H9 (cell line): Measurements from ENCODE around the gene ZNF638. TPM values are rescaled to one million over a fixed set of nuclear protein-coding genes. Genes with fewer than 3 reads are reported as not detected.
A peak's percentile ranks its signal among the peaks of the same experiment; 100 is the strongest.

Experiments used
- DNase-seq: peaks from one replicate; pipeline ENCODE4 v3.0.0-alpha.2; 2017
- H2AFZ ChIP-seq: one replicate; pipeline ENCODE4 v1.6.1; 2013; ENCODE audit warnings: mild to moderate bottlenecking, low read length, control low read depth, moderate library complexity
- H2AK5ac ChIP-seq: 2 replicates; pipeline ENCODE4 v1.6.1; 2013; ENCODE audit warnings: low read length, control low read depth, mixed read lengths; ENCODE audit not compliant: insufficient read length
- H2BK120ac ChIP-seq: one replicate; pipeline ENCODE4 v1.6.1; 2013; ENCODE audit warnings: low read depth, mild to moderate bottlenecking, low read length, control low read depth, inconsistent platforms; ENCODE audit not compliant: poor library complexity, severe bottlenecking
- H2BK12ac ChIP-seq: 2 replicates; pipeline ENCODE4 v1.6.1; 2013; ENCODE audit warnings: low read length, control low read depth, mixed read lengths, low read depth; ENCODE audit not compliant: insufficient read length
- H2BK15ac ChIP-seq: 2 replicates; pipeline ENCODE4 v1.6.1; 2013; ENCODE audit warnings: low read depth, low read length, control low read depth
- H2BK20ac ChIP-seq: one replicate; pipeline ENCODE4 v1.6.1; 2013; ENCODE audit warnings: low read depth, mild to moderate bottlenecking, low read length, control low read depth, inconsistent platforms; ENCODE audit not compliant: poor library complexity, severe bottlenecking
- H2BK5ac ChIP-seq: 2 replicates; pipeline ENCODE4 v1.6.1; 2013; ENCODE audit warnings: low read length, control low read depth, mixed read lengths; ENCODE audit not compliant: insufficient read length
- H3K14ac ChIP-seq: 2 replicates; pipeline ENCODE4 v1.6.1; 2013; ENCODE audit warnings: low read length, control low read depth; ENCODE audit not compliant: insufficient read depth
- H3K18ac ChIP-seq: 2 replicates; pipeline ENCODE4 v1.6.1; 2013; ENCODE audit warnings: low read depth, mild to moderate bottlenecking, mixed read lengths, low read length, control low read depth; ENCODE audit not compliant: insufficient read length
- H3K23ac ChIP-seq: 2 replicates; pipeline ENCODE4 v1.6.1; 2013; ENCODE audit warnings: low read length, control low read depth, mixed read lengths, low read depth; ENCODE audit not compliant: insufficient read length
- H3K23me2 ChIP-seq: 2 replicates; pipeline ENCODE4 v1.6.1; 2013; ENCODE audit warnings: low read depth, mild to moderate bottlenecking, mixed read lengths, low read length, control low read depth; ENCODE audit not compliant: insufficient read length, poor library complexity, severe bottlenecking
- H3K27ac ChIP-seq: 2 replicates; pipeline ENCODE4 v1.5.1; 2013; ENCODE audit warnings: low read length, control low read depth, mixed read lengths, low read depth; ENCODE audit not compliant: insufficient read length
- H3K27me3 ChIP-seq: 2 replicates; pipeline ENCODE4 v1.6.1; 2013; ENCODE audit warnings: low read length, control low read depth, inconsistent platforms; ENCODE audit not compliant: insufficient read depth
- H3K4ac ChIP-seq: 2 replicates; pipeline ENCODE4 v1.6.1; 2013; ENCODE audit warnings: low read depth, mild to moderate bottlenecking, control low read depth, inconsistent platforms, low read length, moderate library complexity
- H3K4me1 ChIP-seq: 2 replicates; pipeline ENCODE4 v1.6.1; 2013; ENCODE audit warnings: low read length, control low read depth, inconsistent platforms; ENCODE audit not compliant: insufficient read depth
- H3K4me2 ChIP-seq: 2 replicates; pipeline ENCODE4 v1.6.1; 2013; ENCODE audit warnings: low read length, control low read depth, mixed read lengths; ENCODE audit not compliant: insufficient read length, insufficient read depth
- H3K56ac ChIP-seq: 2 replicates; pipeline ENCODE4 v1.6.1; 2013; ENCODE audit warnings: low read depth, mild to moderate bottlenecking, mixed read lengths, low read length, control low read depth; ENCODE audit not compliant: insufficient read length
- H3K79me1 ChIP-seq: 2 replicates; pipeline ENCODE4 v1.6.1; 2013; ENCODE audit warnings: low read depth, mild to moderate bottlenecking, moderate library complexity, low read length, control low read depth, inconsistent platforms; ENCODE audit not compliant: insufficient read depth, poor library complexity, severe bottlenecking
- H3K79me2 ChIP-seq: 2 replicates; pipeline ENCODE4 v1.6.1; 2013; ENCODE audit warnings: low read length, control low read depth, inconsistent platforms; ENCODE audit not compliant: insufficient read depth
- H3K9ac ChIP-seq: 2 replicates; pipeline ENCODE4 v1.6.1; 2013; ENCODE audit warnings: low read length, control low read depth, mixed read lengths; ENCODE audit not compliant: insufficient read length; ENCODE audit errors: extremely low read depth
- H3K9me3 ChIP-seq: one replicate; pipeline ENCODE4 v1.6.1; 2013; ENCODE audit warnings: low read depth, low read length, inconsistent platforms; ENCODE audit not compliant: control insufficient read depth
- H3T11ph ChIP-seq: one replicate; pipeline ENCODE4 v1.6.1; 2013; ENCODE audit warnings: mild to moderate bottlenecking, low read length, control low read depth, inconsistent platforms
- H4K20me1 ChIP-seq: one replicate; pipeline ENCODE4 v1.6.1; 2013; ENCODE audit not compliant: control insufficient read depth, insufficient read length, insufficient read depth
- H4K5ac ChIP-seq: 2 replicates; pipeline ENCODE4 v1.6.1; 2013; ENCODE audit warnings: low read depth, mild to moderate bottlenecking, mixed read lengths, low read length, control low read depth; ENCODE audit not compliant: insufficient read length
- H4K8ac ChIP-seq: replicated peaks from 2 replicates; pipeline ENCODE4 v1.6.1; 2013; ENCODE audit warnings: low read length, control low read depth, mixed read lengths, low read depth; ENCODE audit not compliant: insufficient read length
- H4K91ac ChIP-seq: 2 replicates; pipeline ENCODE4 v1.6.1; 2013; ENCODE audit warnings: low read depth, mild to moderate bottlenecking, moderate library complexity, mixed read lengths, low read length, control low read depth; ENCODE audit not compliant: insufficient read length
- H3K27ac Mint-ChIP-seq, 3 experiments: 2 replicates in 2 of 3; 3 replicates in 1 of 3; pipeline ENCODE4 v1.8.0; 2020 to 2021; ENCODE audit warnings: mixed read lengths in 3 of 3, mild to moderate bottlenecking in 1 of 3, moderate library complexity in 1 of 3
- H3K27me3 Mint-ChIP-seq: 2 replicates; pipeline ENCODE4 v1.8.0; 2021; ENCODE audit warnings: low read depth, mild to moderate bottlenecking, moderate library complexity, mixed read lengths
- H3K36me3 Mint-ChIP-seq, 3 experiments: 2 replicates in 2 of 3; 3 replicates in 1 of 3; pipeline ENCODE4 v1.8.0; 2020 to 2021; ENCODE audit warnings: low read depth in 3 of 3, mixed read lengths in 3 of 3; ENCODE audit not compliant: insufficient read depth in 1 of 3
- H3K4me1 Mint-ChIP-seq, 2 experiments: 2 replicates each; pipeline ENCODE4 v1.8.0; 2020; ENCODE audit warnings: mixed read lengths in 2 of 2
- H3K4me3 Mint-ChIP-seq, 2 experiments: 2 replicates in 1 of 2; 3 replicates in 1 of 2; pipeline ENCODE4 v1.8.0; 2020 to 2021; ENCODE audit warnings: mild to moderate bottlenecking in 2 of 2, mixed read lengths in 2 of 2, moderate library complexity in 1 of 2
- H3K9me3 Mint-ChIP-seq, 2 experiments: 2 replicates in 1 of 2; 3 replicates in 1 of 2; pipeline ENCODE4 v1.8.0; 2020; ENCODE audit warnings: mild to moderate bottlenecking in 2 of 2, mixed read lengths in 2 of 2, moderate library complexity in 1 of 2
- CTCF ChIP-seq: fragments of 200-600 bp; sonication (generic); conservative IDR thresholded peaks from 3 replicates; pipeline ENCODE4 v1.8.0; 2021; ENCODE audit warnings: antibody characterized with exemption, mild to moderate bottlenecking
- WGBS: extraction: QIAGEN DNeasy Blood & Tissue Kit; methylation state at CpG from one replicate; pipeline ENCODE4 v1.1.7; 2013; ENCODE audit warnings: missing lambda C conversion rate, low lambda C conversion rate, mixed read lengths; ENCODE audit not compliant: insufficient read length; ENCODE audit errors: extremely low coverage; 5-methylcytosine and 5-hydroxymethylcytosine counted together
- total RNA-seq: library from RNA; stranded (reverse); gene quantifications from 2 replicates; pipeline ENCODE4 v1.2.1, GENCODE V29; 2021

ZNF638 gene
- total RNA-seq, 1 experiment from 2014 or later = 146 TPM

GRCh38 chr2:71467180-71467815 is 135.7 kb downstream of the ZNF638 start:
- no peak overlapping the region for H3K27ac ChIP-seq
- no peaks in the 10 kb centered on the region for H3K9me3 ChIP-seq
- no peak overlapping the region for H3K23ac ChIP-seq
- H3K27me3 ChIP-seq = peaks cover 52% of the 10 kb centered on the region
- no peak overlapping the region for H2BK20ac ChIP-seq
- H3K14ac ChIP-seq = no peak overlapping the region
- H3K23me2 ChIP-seq = peaks cover 14% of the 10 kb centered on the region
- Mint-ChIP-seq H3K36me3 (no peaks in the 10 kb centered on the region), H3K27me3 (peaks cover 39% of the 10 kb centered on the region), H3K9me3 (no peaks in the 10 kb centered on the region), H3K4me1 (peaks cover 7 to 11% of the 10 kb centered on the region in 2 experiments), H3K4me3 (peak overlapping the region; percentile 62 to 73), H3K27ac (no peak overlapping the region; a peak in 1 of 7 replicates)
- no peaks in the 10 kb centered on the region for H4K20me1 ChIP-seq
- no peak overlapping the region for H4K5ac ChIP-seq
- no peaks in the 10 kb centered on the region for H3K79me1 ChIP-seq
- H3K9ac ChIP-seq = no peak overlapping the region
- DNase-seq = no peak
- no peak overlapping the region for H3T11ph ChIP-seq
- no peak overlapping the region for H2AK5ac ChIP-seq
- no peaks in the 10 kb centered on the region for H3K79me2 ChIP-seq
- no peak overlapping the region for H4K91ac ChIP-seq
- no CpG with 5 or more reads among the region's 7 CpGs for WGBS
- no peak overlapping the region for H2AFZ ChIP-seq
- TF ChIP-seq CTCF = no peak
- H4K8ac ChIP-seq = no peak overlapping the region
- no peak overlapping the region for H2BK5ac ChIP-seq
- H3K18ac ChIP-seq = no peak overlapping the region
- peak overlapping the region; percentile 73 for H3K4me2 ChIP-seq
- H3K4me1 ChIP-seq = no peaks in the 10 kb centered on the region; the same call in 1 of the 2 replicates
- no peak overlapping the region for H3K4ac ChIP-seq
- no peak overlapping the region for H2BK12ac ChIP-seq
- no peak overlapping the region for H3K56ac ChIP-seq
- H2BK120ac ChIP-seq = no peak overlapping the region
- no peak overlapping the region for H2BK15ac ChIP-seq
